ENCODE data around the gene C1orf105.
"Not testable (repeated sequence)": the region's sequence is repeated elsewhere in the genome, so short reads cannot be mapped to it uniquely, and the experiment has no call there.

Gene C1orf105

GRCh38 chr1:172416496-172417035 is 3.9 kb upstream of the C1orf105 start:
- H3K4me3 ChIP-seq (ENCODE audit: low read length), result no peak overlapping the region
- no peak for DNase-seq (ENCODE audit: low read depth, low spot score)

- no peak for DNase-seq (ENCODE audit: low read depth, low spot score)
- no peak overlapping the region for H3K4me3 ChIP-seq (ENCODE audit: low read length)
Measured at GRCh38 chr1:172417557-172417956, 2.9 kb upstream of the C1orf105 start.

GRCh38 chr1:172421974-172422604 is 1.6 kb downstream of the C1orf105 start:
- no peak overlapping the region for H3K4me3 ChIP-seq (ENCODE audit: low read length)
- DNase-seq (ENCODE audit: low read depth, low spot score), result no peak

GRCh38 chr1:172423336-172423735 is 2.9 kb downstream of the C1orf105 start:
- no peak for DNase-seq (ENCODE audit: low read depth, low spot score)

GRCh38 chr1:172425339-172425738 is 4.9 kb downstream of the C1orf105 start:
- no peak for DNase-seq (ENCODE audit: low read depth, low spot score)
- no peak overlapping the region for H3K4me3 ChIP-seq (ENCODE audit: low read length)

More at GRCh38 chr1:172423336-172423735, 2.9 kb downstream of the C1orf105 start:
- no peak overlapping the region for H3K4me3 ChIP-seq (ENCODE audit: low read length)

- H3K4me3 ChIP-seq (ENCODE audit: low read length), result no peak overlapping the region
- no peak for DNase-seq (ENCODE audit: low read depth, low spot score)
Measured at GRCh38 chr1:172427191-172427590, 6.7 kb downstream of the C1orf105 start.

- peak; percentile 77 for DNase-seq (ENCODE audit: low read depth, low spot score)
- no peak overlapping the region for H3K4me3 ChIP-seq (ENCODE audit: low read length)
Measured at GRCh38 chr1:172429331-172430127, 9.0 kb downstream of the C1orf105 start.

- no peak for DNase-seq (ENCODE audit: low read depth, low spot score)
- no peak overlapping the region for H3K4me3 ChIP-seq (ENCODE audit: low read length)
Measured at GRCh38 chr1:172430128-172430454, 9.6 kb downstream of the C1orf105 start.

- DNase-seq (ENCODE audit: low read depth, low spot score), result peak; percentile 39
- no peak overlapping the region for H3K4me3 ChIP-seq (ENCODE audit: low read length)
Measured at GRCh38 chr1:172431204-172431603, 10.7 kb downstream of the C1orf105 start.

GRCh38 chr1:172431721-172432192 is 11.3 kb downstream of the C1orf105 start:
- H3K4me3 ChIP-seq (ENCODE audit: low read length), result no peak overlapping the region
- no peak for DNase-seq (ENCODE audit: low read depth, low spot score)

- H3K4me3 ChIP-seq (ENCODE audit: low read length); DNase-seq (ENCODE audit: low read depth, low spot score): not testable (repeated sequence)
Measured at GRCh38 chr1:172437183-172437582, 16.7 kb downstream of the C1orf105 start.

- no peak overlapping the region for H3K4me3 ChIP-seq (ENCODE audit: low read length)
- DNase-seq (ENCODE audit: low read depth, low spot score), result no peak
Measured at GRCh38 chr1:172442404-172442803, 21.9 kb downstream of the C1orf105 start.

GRCh38 chr1:172442843-172443565 is 22.5 kb downstream of the C1orf105 start:
- no peak for DNase-seq (ENCODE audit: low read depth, low spot score)
- H3K4me3 ChIP-seq (ENCODE audit: low read length), result peak overlapping the region; percentile 79

GRCh38 chr1:172443666-172444453 is 23.4 kb downstream of the C1orf105 start, which contains the start of gene PIGC:
Gene PIGC, minus strand, starts transcription at chr1:172444069. Its CDS starts 1,447 bp downstream, at chr1:172442622.
- peak; percentile 82 for DNase-seq (ENCODE audit: low read depth, low spot score)
- H3K4me3 ChIP-seq (ENCODE audit: low read length), result peak within 1 kb of the TSS; percentile 79

GRCh38 chr1:172446547-172446946 is 26.1 kb downstream of the C1orf105 start:
- DNase-seq (ENCODE audit: low read depth, low spot score), result no peak

GRCh38 chr1:172447641-172448040 is 27.2 kb downstream of the C1orf105 start:
- no peak overlapping the region for H3K4me3 ChIP-seq (ENCODE audit: low read length)
- no peak for DNase-seq (ENCODE audit: low read depth, low spot score)

More at GRCh38 chr1:172446547-172446946, 26.1 kb downstream of the C1orf105 start:
- no peak overlapping the region for H3K4me3 ChIP-seq (ENCODE audit: low read length)

- no peak for DNase-seq (ENCODE audit: low read depth, low spot score)
- no peak overlapping the region for H3K4me3 ChIP-seq (ENCODE audit: low read length)
Measured at GRCh38 chr1:172448995-172449584, 28.6 kb downstream of the C1orf105 start.

All from Jurkat, Clone E6-1 (cell line).